Right lung (tissue), 10 donors: ENCODE results near the gene HNRNPH1. TPM values are rescaled to one million over a fixed set of nuclear protein-coding genes. Genes with fewer than 3 reads are reported as not detected.
A peak's percentile ranks its signal among the peaks of the same experiment; 100 is the strongest.
"Not testable (repeated sequence)": the region's sequence is repeated elsewhere in the genome, so short reads cannot be mapped to it uniquely, and the experiment has no call there.

Experiments
- DNase-seq, 2 donors: peaks; one replicate each; pipeline ENCODE4 v3.0.0-alpha.2; 2013
- long read RNA-seq, 8 donors: transcript quantifications; one replicate each; lab custom pipeline, GENCODE V29; 2026
- polyA plus RNA-seq, 5 donors: library from polyadenylated mRNA; unstranded; fragments of 120-200 nt; gene quantifications; one replicate each; pipeline versions ENCODE4 v1.2.1 to v1.2.3, GENCODE V29; 2013; ENCODE audit warnings: inconsistent platforms in 1 of 5, low replicate concordance in 1 of 5; ENCODE audit not compliant: insufficient read length in 5 of 5, insufficient read depth in 1 of 5

The HNRNPH1 gene
- 1,000 to 10,000 TPM; 1,262 to 1,948 (median 1,836) TPM for polyA plus RNA-seq
- long read RNA-seq, donor 1, full-length matches to known transcripts: 67 of 205 reads
- long read RNA-seq, donor 1, partial matches to known transcripts: 138 of 205 reads
- long read RNA-seq, donor 1, other reads (novel, unspliced or antisense): 0 of 205 reads
- long read RNA-seq, donor 2, full-length matches to known transcripts: 35 of 72 reads
- long read RNA-seq, donor 2, partial matches to known transcripts: 37 of 72 reads
- long read RNA-seq, donor 2, other reads (novel, unspliced or antisense): 0 of 72 reads
- long read RNA-seq, donor 3, full-length matches to known transcripts: 53 of 151 reads
- long read RNA-seq, donor 3, partial matches to known transcripts: 98 of 151 reads
- long read RNA-seq, donor 3, other reads (novel, unspliced or antisense): 0 of 151 reads
- long read RNA-seq, donor 4, full-length matches to known transcripts: 40 of 111 reads
- long read RNA-seq, donor 4, partial matches to known transcripts: 71 of 111 reads
- long read RNA-seq, donor 4, other reads (novel, unspliced or antisense): 0 of 111 reads
- long read RNA-seq, donor 5, full-length matches to known transcripts: 79 of 278 reads
- long read RNA-seq, donor 5, partial matches to known transcripts: 199 of 278 reads
- long read RNA-seq, donor 5, other reads (novel, unspliced or antisense): 0 of 278 reads
- long read RNA-seq, donor 6, full-length matches to known transcripts: 93 of 252 reads
- long read RNA-seq, donor 6, partial matches to known transcripts: 159 of 252 reads
- long read RNA-seq, donor 6, other reads (novel, unspliced or antisense): 0 of 252 reads
- long read RNA-seq, donor 7, full-length matches to known transcripts: 45 of 418 reads
- long read RNA-seq, donor 7, partial matches to known transcripts: 373 of 418 reads
- long read RNA-seq, donor 7, other reads (novel, unspliced or antisense): 0 of 418 reads
- long read RNA-seq, donor 8, full-length matches to known transcripts: 37 of 74 reads
- long read RNA-seq, donor 8, partial matches to known transcripts: 37 of 74 reads
- long read RNA-seq, donor 8, other reads (novel, unspliced or antisense): 0 of 74 reads

- DNase-seq: peak; percentile 99 to 100
These were observed at the start of gene HNRNPH1 for GRCh38 chr5:179623003-179623905. Gene HNRNPH1 (minus strand): TSS chr5:179623671. CDS start chr5:179623133, 538 bp downstream.

DNA sequence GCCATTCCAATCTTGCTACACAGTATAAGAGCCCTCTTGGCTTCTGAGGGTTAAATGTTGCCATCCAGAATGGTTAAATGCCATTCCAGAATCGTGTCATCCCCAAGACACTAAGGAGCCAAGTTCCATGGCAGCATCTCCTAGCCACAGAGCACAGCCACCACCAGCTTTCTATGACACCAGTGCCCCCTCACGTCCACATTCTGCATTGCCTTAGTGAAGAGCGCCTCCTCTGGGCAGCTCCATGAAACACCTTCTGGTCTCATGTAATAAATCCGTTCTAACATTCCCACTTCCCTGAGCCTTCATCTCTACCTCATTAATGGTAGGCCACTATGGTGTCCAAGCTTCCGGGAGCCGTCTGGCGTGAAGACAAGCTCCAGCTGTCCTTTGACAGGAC is 44.9 kb upstream of the HNRNPH1 start:
- peak in 1 of 2 donors; percentile 10 for DNase-seq

- not testable (repeated sequence) for DNase-seq
These were observed 38.2 kb upstream of the HNRNPH1 start for GRCh38 chr5:179661647-179662046.

GRCh38 chr5:179658179-179658856 is 34.8 kb upstream of the HNRNPH1 start:
- DNase-seq: peak in 1 of 2 donors; percentile 17

- not testable (repeated sequence) for DNase-seq
These were observed 34.1 kb upstream of the HNRNPH1 start for GRCh38 chr5:179657302-179658178.

DNA sequence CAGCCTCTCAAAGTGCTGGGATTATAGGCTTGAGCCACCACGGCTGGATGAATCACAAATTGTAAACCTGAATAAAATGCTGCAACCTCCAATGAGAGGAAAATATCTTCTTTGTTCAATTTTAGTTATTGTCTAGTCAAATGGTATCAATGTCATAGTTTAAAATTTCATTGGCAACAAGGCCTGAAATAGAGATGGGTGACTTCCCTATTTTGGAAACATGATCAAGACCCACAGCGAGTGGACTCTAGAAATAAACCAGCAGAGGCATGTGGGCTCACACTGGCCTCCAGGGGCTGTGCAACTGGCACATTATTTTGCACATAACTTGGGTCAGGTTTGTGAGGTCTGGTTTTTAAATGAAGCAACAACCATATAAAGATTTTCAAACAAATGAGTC is 29.7 kb upstream of the HNRNPH1 start:
- not testable (repeated sequence) for DNase-seq

DNA sequence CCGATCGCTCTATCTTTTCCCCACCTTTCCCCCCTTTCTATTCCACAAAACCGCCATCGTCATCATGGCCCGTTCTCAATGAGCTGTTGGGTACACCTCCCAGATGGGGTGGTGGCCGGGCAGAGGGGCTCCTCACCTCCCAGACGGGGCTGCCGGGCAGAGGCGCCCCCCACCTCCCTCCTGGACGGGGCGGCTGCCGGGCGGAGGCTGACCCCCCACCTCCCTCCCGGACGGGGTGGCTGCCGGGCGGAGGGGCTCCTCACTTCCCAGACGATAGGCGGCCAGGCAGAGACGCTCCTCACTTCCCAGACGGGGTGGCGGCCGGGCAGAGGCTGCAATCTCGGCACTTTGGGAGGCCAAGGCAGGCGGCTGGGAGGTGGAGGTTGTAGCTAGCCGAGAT is 26.8 kb upstream of the HNRNPH1 start:
- not testable (repeated sequence) for DNase-seq

DNA sequence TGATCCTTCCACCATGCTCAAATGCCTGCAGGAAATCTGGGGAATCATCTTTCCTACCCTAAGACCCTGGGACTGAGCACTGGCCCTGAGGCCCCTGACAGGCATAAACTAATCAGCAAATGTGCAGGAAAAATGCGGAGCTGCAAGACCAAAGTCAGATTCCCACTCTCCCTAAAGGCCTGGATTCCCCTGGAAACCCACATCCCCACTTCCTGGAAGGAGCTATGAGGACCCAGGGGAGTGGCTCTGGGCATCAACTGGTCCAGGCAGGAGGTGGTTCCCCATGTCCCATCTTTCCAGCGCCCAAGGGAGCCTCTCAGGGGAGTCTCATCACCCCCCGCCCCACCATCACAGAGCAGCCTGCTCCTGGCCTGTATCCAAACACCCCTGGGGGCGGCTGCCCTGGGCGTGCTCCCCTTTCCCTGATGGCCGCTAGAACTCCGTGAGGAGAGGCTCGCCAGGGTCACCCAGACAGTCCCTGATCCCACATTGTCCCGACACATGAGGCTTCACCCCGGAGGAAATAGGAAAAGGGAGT is 25.8 kb upstream of the HNRNPH1 start:
- not testable (repeated sequence) for DNase-seq

DNA sequence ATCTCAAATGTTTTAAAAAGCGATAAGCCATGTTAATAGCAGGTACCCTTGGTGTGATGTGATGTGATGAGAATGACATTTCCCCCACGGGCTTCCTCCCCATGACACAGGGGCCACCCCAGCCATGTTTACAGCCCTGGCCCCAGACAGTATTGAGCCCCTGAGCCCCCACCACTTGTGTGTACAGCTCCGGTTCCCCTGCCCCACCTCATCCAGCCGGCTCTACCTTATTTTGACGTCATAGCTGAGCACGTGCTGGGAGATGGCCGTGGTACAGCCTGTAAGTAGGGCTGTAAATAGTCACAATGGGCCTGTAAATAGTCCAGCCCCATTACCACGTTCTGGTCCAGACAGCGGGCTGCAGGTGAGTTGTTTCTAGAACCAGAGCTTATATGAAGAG is 24.9 kb upstream of the HNRNPH1 start:
- no peak for DNase-seq

DNA sequence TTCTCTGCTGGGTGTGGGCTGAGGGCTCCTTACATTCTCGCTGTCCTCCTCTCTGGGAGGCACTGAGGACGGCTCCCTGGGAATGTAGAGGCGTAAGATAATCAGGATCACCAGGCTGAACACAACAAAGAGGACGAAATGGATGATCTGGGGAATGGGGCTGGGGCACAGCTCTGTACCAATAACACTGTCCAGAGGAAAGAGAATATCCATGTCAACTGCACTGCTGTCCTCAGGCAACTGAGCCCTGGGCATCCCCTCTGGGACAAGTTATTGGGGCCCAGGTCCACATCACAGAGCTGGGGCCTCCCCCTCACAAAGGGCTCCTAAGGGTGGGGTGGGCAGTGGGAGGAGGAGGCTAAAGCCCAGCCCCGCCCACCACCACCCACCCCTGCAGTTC is 21.3 kb upstream of the HNRNPH1 start:
- DNase-seq: not testable (repeated sequence)

DNA sequence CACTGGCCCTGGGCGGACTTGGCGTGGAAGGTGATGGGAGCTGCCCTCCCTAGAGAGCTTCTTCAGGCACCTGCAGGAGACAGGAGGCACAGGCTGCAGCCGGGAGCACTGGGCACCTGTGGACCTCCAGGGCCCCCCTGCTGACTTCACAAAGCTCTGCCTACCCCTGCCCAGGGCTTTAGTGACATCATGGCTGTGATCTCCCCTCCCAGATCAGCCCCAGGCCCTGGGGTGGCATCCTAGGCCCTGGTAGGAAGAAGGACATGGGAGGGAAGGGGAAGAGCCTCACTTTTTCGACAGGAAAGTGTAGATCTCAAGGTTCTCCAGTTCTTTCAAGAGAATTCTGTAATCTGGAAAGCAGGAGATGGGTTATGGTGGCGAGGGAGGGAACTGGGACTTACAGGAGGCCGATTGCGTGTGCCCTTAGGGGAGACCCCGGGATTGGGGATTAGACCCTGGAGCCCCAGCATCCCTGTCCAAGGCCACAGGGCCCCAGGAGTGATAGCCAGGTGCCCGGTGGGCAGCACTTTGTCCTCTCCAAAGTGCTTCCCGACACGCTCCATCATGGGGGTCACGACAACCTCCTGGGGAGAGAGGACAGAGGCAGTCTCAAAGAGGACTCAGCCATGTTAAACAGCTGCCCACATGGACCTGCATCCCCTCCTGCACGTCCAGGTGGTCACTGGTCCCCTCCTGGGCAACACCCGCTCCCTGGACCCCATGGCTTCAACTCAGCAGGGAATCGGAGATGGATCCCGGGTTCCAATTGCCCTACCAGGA is 19.9 kb upstream of the HNRNPH1 start:
- not testable (repeated sequence) for DNase-seq

GRCh38 chr5:179642626-179643025 is 19.2 kb upstream of the HNRNPH1 start:
- DNase-seq: not testable (repeated sequence)

- not testable (repeated sequence) for DNase-seq
These were observed 18.3 kb upstream of the HNRNPH1 start for GRCh38 chr5:179641745-179642144.

GRCh38 chr5:179639296-179639695 is 15.8 kb upstream of the HNRNPH1 start:
- not testable (repeated sequence) for DNase-seq

DNA sequence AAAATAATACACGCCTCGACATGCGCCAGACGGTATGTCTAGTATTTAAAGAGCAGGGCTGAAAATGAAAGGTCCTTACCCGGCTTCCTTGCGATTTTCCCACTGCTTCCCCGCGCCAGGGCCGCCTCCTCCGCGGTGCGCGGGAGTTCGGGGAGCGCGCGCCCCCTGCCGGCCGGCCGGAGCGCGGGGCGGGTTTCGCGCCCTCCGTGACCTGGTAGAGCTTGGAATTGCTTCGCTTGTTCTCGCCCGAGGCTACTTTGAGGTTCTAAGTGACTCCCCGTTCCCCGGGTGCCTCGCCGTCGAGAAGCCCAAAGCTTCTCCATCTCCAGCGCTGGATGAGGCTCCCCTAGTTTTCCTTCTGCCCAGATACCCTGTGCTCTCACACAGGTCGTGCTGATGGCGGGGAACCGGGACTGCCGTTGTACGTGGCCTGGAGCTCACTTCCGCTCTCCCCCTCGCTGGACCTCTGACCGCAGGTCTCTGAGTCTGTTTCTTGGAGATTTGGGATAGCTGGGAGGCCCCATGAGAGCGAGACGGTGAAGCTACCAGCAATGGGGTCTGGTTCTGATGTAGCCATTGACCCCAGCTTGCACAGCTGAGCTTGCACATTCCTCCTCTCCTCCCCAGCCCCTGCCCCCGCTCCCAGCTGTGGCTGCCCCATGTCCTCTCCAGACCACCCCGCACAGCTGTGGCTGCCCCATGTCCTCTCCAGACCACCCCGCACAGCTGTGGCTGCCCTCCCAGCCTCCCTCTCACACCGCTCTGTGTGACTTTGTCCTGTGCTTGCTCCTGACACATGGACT is 11.1 kb upstream of the HNRNPH1 start:
- DNase-seq: not testable (repeated sequence)

GRCh38 chr5:179633501-179634369 is 10.3 kb upstream of the HNRNPH1 start:
- DNase-seq: not testable (repeated sequence)
